ENCODE results near the gene MTFR1L.
A peak's percentile ranks its signal among the peaks of the same experiment; 100 is the strongest.

Gene MTFR1L

DNA sequence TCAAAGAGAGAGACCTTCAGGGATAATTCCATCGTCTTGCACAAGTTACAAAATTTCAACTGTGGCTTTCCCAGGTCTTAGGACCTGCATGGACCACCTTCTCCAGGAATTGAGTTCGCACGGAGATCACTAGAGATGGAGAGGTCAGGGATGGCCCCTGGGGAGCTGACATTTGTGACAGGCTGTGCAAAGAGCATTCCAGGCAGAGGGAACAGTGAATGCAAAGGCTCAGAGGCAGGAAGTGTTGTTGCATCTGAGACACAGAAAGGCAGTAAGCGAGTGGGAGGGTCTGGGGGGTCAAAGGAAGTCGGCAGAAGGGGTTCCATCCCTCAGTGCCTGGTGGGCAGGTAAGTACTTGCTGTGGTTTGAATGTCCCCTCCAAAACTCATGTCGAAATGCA is 29.3 kb upstream of the MTFR1L start:
- no peak for DNase-seq (ENCODE audit: low read depth in 3 of 3)

DNA sequence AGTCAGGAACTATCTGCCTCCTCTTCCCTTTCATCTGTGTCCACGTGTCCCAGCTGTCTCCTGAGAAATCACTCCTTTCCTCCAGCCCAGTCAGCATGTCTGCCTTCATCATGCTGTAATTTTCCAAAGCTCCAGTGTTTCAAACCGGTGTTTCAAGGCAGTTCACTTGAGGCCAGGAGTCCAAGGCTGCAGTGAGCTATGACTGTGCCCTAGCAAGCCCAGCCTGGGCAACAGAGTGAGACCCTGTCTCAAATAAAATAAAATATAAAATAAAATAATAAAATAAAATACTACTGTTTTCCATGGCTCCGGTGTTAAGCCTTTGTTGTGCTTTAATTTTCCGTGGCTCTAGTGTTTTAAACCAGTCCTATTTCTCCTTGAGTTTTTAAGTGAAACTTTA is 27.6 kb upstream of the MTFR1L start:
- no peak for DNase-seq (ENCODE audit: low read depth in 3 of 3)

DNA sequence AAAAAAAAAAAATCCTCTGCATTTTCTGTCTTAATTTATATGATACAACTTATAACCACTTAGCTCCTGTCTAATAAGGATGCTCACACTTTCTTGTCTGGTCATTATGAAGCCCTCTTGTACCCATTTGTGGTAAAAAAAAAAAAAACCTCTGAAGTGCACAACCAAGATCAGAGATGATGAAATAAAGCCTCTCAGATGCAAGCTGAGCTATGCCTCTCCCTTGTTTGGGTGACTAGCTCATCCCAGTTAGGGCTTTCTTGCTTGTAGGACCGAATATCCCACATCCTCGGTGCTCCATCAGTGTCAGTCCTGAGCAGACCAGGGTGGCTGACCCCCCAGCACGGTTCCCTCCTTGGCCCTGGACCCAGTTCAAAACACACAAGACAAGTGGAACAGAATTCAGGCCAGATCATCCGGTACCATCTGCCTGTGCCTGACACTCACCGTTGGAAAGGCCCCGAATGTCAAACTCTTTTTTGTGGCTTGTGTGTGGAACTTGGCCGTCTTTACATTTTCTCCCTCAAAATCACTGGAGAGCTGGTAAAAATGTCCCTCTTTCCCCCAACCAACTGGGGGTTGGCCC is 26.1 kb upstream of the MTFR1L start:
- no peak for DNase-seq (ENCODE audit: low read depth in 3 of 3)

DNA sequence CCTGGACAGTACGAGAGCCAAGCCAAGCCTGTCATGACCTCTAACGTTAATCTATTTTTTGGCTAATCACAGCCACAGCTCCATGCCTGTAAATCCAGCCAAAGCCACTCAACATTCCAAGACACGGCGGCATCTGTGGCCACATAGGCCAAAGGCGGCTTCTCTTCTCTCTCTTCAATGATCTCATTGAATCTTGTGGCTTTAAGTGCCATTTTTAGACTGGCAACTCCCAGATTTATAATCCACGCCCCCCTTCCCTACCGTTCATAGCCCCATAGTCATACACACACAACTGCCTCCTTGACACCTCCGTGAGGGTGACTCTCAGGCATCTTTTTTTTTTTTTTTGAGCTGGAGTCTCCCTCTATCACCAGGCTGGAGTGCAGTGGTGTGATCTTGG is 25.4 kb upstream of the MTFR1L start:
- no peak for DNase-seq (ENCODE audit: low read depth in 3 of 3)

DNA sequence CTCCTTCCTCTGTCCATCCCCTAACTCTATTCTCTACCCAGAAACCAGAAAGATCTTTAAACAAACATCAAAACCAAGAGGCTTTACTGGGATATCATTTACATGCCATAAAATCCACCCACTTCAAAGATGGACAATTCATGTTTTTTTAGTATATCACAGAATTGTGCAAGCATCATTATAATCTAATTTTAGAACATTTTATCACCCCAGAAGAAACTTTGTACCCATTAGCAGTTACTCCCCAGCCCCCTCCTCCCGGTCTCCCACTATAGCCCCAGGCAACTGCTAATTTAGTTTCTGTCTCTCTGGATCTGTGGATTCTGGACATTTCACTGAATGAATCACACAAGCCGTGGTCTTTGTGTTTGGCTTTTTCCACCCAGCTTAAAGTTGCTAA is 24.5 kb upstream of the MTFR1L start:
- no peak for DNase-seq (ENCODE audit: low read depth in 3 of 3)

DNA sequence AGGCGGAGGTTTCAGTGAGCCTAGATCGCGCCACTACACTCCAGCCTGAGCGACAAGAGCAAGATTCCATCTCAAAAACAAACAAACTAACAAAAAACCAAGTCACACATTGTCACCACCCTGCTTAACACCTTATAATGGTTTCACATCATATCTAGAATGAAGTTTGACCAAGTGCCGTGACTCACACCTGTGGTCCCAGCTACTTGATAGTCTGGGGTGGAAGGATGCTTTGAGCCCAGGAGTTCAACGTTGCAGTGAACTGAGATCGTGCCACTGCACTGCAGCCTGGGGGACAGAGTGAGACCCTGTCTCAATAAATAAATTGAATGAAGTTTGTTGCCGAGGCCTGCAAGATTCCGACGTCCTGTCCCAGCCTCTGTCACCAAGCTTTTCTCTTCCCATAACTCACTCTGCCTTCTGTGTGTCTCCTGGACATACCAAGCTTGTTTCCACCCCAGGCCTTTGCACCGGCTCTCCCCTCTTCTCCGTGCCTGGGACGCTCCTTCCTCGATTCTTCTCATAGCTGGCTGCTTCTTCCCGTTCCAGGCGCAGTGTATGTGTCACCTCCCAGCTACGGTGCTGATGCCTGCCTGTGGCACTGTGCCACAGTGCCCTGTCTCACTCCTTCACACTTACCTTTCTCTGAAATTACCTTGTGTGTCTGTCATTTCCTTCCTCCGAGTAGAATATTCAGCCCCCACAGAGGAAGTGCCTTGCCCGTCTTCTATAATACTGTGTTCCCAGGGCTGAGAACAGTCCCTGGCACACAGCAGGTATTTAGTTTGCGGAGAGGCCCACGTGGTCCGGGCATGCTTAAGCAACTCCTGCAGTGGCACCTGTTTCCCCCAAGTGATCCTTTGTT is 23.6 kb upstream of the MTFR1L start:
- peak in 1 of 3 experiments; percentile 44 for DNase-seq (ENCODE audit: low read depth in 3 of 3)

DNA sequence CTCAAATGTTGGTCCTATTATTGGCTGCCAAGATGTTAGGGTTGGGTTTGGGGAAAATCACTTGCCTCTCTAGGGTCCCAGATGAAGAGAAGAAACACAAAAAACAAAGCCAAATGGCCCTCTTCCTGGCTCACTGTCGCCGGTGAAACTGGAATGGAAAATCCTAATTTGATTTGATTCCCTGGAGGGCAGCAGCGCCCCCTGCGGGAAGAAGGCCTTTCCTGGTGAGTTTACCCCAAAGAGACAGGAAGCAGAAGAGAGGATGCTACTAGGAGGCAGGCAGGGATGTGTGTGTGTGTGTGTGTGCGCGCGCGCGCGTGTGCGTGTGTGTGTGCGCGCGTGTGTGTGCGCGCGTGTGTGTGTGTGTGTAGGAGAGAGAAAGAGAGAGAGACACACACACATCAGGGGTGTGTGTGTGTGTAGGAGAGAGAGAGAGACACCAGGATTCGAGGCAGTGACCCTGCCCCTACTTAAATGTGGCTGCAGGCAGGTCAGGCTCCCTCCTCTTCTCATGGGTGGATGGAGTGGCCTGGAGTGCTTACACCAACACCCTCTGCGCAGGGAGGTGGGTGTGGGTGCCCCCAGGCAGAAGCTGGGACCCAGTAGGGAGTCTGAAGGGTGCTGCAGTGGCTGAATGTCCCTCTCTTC is 22.8 kb upstream of the MTFR1L start:
- DNase-seq (ENCODE audit: low read depth in 3 of 3), result peak; percentile 73 to 89 (median 79)

DNA sequence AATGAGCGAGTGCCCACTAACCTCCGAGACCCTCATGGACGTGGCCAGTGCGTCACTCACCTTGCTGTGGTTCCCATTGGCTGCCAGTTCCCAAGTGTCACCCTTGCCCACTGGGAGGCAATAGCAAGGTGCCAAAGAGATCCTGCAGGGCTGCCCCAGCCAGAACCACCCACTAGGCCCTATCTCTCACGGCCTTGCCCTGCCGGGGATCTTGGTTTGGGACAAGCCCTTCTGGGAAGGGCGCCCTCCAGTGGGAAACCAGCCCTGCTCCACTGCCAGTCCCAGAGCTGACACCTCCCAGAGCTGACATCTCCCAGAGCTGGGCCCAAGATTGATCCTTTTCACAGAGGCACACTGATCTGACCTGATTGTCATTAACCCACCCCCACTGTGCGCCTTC is 21.8 kb upstream of the MTFR1L start:
- DNase-seq (ENCODE audit: low read depth in 3 of 3), result peak in 1 of 3 experiments; percentile 50

DNA sequence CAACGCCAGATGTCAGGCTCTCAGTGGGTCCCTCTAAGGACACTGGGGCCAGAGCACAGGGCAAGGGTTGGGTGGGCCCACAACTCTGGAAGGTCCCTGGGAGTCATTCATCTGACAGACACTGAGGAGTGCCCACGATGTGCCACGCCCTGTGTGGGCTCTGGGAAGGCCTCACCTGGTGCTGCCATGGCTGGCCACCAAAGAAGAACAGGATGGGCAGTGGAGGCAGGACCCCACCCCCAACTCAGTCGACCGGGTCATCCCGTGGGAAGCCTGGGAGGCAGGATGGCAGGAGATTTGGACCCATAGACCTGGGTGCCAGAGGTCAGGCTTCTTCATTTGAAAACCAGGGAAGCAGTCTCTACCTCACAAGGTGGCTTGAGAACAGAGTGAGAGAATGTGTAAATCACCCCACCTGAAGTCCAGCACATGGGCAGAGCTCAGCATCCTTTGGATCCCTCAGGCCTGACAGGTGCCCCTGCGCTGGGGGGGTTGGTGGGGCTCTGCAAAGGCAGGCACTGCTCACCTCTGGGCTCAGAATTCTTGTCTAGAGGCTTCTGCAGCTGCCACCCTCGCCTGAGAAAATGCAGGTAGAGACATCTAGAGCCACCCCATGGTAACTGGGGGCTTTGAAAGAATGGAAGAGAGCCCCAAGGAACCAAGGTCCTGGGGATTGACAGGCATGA is 20.9 kb upstream of the MTFR1L start:
- no peak for DNase-seq (ENCODE audit: low read depth in 3 of 3)

DNA sequence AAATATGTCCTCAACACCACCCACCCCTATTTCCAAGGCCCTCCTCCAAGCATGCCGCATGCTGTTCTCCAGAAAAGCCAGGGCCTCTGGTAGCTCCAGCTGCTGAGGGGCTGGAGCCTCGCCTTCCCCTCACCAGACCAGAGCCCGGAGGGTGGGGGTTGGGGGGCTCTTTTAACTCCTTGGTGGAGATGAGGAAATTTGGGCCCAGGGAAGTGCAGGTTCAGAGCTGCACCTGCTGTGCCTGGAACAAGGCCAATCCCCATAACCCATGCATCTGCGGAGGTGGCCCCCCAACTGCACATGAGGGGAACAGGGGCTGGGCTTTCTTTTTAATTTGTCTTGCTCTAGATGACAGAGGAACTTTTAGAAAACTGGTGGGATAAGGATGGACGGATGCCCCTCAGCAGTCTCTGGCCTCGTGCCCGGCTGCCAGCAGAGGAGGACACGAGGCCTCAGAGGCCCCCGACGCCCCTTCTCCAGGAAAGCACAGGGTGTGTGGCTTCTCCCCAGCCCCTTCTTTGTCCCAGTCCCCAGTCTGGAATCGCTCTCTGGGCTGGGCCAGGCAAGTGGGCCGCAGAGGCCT is 20.3 kb upstream of the MTFR1L start:
- no peak for DNase-seq (ENCODE audit: low read depth in 3 of 3)

DNA sequence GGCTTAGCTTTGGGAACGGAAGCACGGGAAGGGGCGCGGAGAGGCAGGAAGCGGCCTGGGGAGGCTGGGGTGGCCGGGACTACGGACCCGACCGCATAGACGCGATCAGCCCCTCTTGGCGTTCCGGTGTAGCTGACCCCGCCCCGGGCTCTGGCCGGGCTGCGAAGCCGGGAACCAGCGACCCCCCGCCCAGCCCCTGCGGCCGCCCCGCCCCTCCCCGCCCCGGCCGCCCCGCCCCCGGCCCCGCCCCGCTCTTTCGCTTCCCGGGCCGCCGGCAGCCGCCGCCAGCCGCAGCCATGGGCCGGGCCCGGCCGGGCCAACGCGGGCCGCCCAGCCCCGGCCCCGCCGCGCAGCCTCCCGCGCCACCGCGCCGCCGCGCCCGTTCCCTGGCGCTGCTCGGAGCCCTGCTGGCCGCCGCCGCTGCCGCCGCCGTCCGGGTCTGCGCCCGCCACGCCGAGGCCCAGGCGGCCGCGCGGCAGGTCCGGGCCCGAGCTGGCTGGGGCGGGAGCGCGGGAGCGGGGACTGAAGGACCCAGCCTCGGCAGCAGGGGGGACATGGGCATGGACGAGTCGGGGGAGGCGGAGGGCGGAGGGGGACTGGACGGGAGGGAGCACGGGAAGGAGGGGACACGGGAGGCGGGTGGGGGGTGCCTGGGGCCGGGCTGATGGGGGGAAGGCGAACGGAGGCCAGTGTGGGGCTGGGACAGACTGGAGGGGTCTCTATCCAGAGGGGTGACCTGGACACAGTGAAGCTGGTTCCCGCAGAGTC is 19.6 kb upstream of the MTFR1L start, which contains the start of gene SELENON:
SELENON (plus strand) TSS at position 259 of the 768 bp plus-strand sequence; CDS start at position 297, 38 bp downstream.
- DNase-seq (ENCODE audit: low read depth in 3 of 3), result peak in 1 of 3 experiments; percentile 33

DNA sequence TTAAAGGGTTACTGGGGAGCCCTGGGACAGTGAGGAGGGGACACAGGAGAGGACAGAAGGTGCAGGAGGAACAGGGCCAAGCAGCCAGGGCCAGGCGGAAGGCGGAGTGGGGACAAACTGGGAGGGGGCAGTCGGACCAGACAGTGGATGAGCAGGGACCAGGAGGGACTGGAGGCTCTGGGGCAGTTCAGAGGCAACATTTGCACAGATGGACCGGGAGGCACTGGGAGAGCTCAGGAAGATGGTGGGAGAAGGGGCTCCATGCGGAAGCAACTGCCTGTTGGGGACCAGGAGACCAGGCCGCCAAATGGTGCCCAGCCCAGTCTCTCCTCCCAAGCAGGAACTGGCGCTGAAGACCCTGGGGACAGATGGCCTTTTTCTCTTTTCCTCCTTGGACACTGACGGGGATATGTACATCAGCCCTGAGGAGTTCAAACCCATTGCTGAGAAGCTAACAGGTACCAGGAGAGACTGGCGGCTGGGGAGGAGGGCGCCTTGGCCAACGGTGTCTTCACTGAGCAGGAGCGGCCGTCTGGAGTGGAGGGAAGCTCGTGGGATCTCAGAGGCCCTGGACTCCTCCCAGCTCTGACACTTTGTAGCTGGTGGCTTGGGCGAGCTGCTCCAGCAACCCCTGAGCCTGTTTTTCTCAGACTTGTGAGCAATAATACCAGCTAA is 18.9 kb upstream of the MTFR1L start:
- no peak for DNase-seq (ENCODE audit: low read depth in 3 of 3)

DNA sequence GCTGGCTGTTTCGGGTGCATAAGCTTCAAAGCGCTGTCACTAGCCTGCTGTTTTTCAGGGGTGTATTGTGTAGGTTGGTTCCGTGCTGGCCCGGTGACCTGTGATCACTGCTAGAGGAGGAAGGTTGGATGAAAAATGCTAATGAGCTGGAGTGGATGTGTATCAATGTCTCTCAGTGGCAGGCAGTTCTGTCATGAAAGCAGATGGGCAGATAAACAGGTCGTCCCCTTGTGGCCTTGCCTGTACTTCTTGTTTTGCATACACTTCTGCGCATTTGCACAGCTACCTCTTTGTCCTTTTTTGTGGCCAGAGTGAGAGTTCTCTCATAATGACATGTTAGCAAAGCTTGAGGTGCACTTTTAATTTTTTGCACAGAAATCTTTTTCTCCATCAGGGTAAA is 16.8 kb upstream of the MTFR1L start:
- no peak for DNase-seq (ENCODE audit: low read depth in 3 of 3)

DNA sequence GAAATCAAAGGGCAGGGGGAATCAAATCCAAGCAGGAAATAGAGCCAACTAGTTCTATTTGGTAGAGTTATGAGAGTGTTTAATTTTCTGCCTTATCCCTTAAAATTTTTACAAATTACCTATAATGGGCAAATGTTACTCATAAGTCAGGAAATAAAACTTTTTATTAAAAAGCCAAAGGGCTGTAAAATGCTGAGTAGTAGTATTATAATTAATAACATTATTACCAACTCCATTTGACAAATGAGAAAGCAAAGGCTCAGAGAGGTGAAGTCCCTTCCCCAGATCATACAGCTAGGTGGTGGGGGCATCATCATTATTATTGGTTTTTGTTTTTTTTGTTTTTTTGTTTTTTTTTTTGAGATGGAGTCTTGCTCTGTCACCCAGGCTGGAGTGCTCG is 16.4 kb upstream of the MTFR1L start:
- DNase-seq (ENCODE audit: low read depth in 3 of 3), result no peak

DNA sequence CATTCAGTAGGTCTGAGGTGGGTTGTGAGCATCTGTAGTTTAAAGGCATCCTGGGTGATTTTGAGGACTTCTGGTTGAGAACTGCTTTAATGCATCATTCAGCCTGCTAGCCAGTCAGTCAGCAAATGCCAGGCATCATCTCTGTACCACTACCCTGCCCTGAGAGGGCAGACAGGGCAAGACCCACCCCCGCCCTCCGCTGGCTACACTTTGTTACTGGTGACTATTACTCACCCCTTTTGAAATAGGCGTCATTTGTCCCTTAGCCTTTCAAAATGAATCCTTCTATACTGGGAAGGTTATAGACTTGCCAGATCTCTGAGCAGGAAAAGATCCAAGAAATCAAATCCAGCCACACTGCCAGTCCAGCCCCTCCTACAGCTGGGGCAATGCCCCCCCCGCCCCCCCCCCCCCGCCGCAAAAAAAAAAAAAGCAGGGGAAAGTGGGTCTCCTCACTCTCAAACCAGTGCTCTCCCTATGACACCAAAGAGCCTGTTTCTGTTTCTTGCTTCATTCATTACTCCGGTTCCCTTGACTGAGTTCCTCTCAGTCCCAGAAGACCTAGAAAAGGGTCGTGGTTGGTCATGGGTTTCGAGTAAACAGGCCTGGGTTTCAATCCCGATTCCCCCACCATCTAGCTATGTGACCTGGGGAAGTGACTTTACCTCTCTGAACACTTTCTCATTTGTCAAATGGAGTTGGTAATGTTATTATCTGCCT is 15.3 kb upstream of the MTFR1L start:
- peak in 1 of 3 experiments; percentile 47 for DNase-seq (ENCODE audit: low read depth in 3 of 3)

DNA sequence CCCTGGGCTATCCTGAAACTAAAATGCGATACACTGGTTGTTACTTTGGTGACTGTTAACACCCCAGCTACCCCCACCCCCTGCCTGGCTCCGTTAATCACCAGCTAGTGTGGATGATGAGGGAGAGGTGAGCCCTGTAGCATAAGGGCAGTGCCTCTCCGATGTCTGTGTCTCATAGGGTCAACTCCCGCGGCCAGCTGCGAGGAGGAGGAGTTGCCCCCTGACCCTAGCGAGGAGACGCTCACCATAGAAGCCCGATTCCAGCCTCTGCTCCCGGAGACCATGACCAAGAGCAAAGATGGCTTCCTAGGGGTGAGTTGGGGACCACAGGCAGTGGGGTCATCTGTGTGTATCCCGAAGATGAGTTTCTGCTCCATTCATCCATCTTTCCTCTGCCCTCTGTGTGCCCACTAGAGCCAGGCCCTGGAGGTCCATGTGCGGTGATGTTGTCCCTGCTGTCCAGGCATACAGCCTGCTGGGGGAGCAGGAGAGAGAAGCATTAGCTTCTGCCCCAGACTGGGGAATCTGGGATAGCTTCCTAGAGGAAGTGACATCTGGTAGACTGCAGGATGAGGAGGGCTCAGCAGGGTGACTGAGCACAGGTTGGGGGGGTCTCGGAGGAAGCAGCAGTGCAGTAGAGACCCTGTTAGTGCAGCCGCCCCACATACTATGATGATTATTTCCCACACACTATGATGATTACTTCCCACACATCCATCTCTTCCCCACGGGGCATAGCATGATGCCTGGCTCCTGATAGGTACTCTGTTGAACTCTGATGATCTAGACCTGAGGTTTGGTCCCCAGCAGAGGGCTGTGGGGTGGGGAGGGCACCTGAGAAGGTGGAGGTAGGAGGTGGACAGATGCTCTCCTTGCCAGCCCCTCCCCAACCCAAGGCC is 14.5 kb upstream of the MTFR1L start:
- no peak for DNase-seq (ENCODE audit: low read depth in 3 of 3)

DNA sequence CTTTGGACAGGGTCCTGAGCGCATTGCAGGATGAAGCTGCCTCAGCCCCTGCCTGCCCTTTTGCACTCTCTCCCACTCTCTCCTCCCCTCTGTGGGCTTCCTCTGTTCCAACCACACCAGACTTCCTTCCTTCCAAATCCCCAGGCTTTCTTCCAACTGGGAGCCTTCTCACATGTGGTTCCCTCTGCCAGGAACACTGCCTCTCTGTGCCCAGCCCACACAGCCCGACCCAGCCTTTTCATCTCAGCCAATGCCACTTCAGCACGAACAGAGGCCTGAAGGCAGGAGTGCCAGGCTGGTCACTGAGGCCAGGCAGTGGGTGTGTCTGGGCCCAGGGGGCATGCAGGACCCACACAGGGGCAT is 13.9 kb upstream of the MTFR1L start:
- no peak for DNase-seq (ENCODE audit: low read depth in 3 of 3)

DNA sequence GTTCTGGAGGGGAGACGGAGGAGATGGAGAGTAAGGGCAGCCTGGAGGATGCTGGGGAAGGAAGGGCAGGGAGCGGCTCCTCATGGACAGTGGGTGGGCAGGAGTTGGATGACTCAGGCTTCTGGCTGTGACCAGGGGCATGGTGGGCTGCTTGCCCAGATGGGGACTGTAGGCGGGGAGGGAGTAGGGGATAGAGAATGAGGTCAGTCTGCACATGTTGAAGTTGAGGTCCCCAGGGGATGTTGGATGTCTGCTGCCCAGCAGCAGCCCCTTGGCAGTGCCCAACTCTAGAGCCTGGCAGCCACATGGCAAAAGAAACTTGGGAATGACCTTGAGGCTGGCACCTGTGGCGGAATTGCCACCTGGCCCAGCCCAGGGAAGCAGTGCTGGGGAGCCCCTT is 13.3 kb upstream of the MTFR1L start:
- no peak for DNase-seq (ENCODE audit: low read depth in 3 of 3)
